Tibial nerve (tissue), 4 donors: ENCODE results near the gene CAPZA1.

Experiments used
- CTCF ChIP-seq, 5 experiments: fragments of 200-600 bp in 3 of 5; fragments of 450-650 bp in 2 of 5; sonication (generic) in 3 of 5; IDR thresholded peaks; one replicate each; pipeline ENCODE4 v1.5.1; 2016 to 2019; ENCODE audit warnings: antibody characterized with exemption in 5 of 5, mild to moderate bottlenecking in 3 of 5, moderate library complexity in 2 of 5
- EP300 ChIP-seq, 2 donors: sonication (generic); formaldehyde crosslinking; IDR thresholded peaks; one replicate each; pipeline ENCODE4 v1.6.1; 2017; ENCODE audit warnings: antibody characterized with exemption in 2 of 2, mild to moderate bottlenecking in 1 of 2
- POLR2A ChIP-seq, 2 donors: fragments of 450-650 bp; IDR thresholded peaks; one replicate each; pipeline ENCODE4 v1.6.1; 2017; ENCODE audit warnings: antibody characterized with exemption in 2 of 2, mild to moderate bottlenecking in 2 of 2, moderate library complexity in 2 of 2

GRCh38 chr1:112605633-112606327 lies 13.9 kb upstream of the CAPZA1 start:
- TF ChIP-seq CTCF (IDR thresholded peaks at IDR 0.05) (no peak), POLR2A (IDR thresholded peaks at IDR 0.05) (no peak), EP300 (IDR thresholded peaks at IDR 0.05) (no peak)
